Muscle layer of colon (tissue), 2 donors: Measurements from ENCODE around the gene GPR42.

Experiments
- H3K27ac ChIP-seq: one replicate; pipeline ENCODE4 v1.7.0; 2013; ENCODE audit warnings: low read depth, mild to moderate bottlenecking, low read length, moderate library complexity
- H3K27me3 ChIP-seq, 2 donors: one replicate each; pipeline ENCODE4 v1.7.0; 2013; ENCODE audit warnings: low read length in 2 of 2, mild to moderate bottlenecking in 2 of 2; ENCODE audit not compliant: insufficient read depth in 2 of 2, control insufficient read depth in 1 of 2
- H3K36me3 ChIP-seq: one replicate; pipeline ENCODE4 v1.7.0; 2013; ENCODE audit warnings: mild to moderate bottlenecking, low read length; ENCODE audit not compliant: insufficient read depth
- H3K4me1 ChIP-seq: one replicate; pipeline ENCODE4 v1.7.0; 2013; ENCODE audit warnings: mild to moderate bottlenecking, low read length; ENCODE audit not compliant: insufficient read depth
- H3K4me3 ChIP-seq, 2 donors: one replicate each; pipeline ENCODE4 v1.7.0; 2013; ENCODE audit warnings: low read length in 2 of 2, low read depth in 1 of 2, mild to moderate bottlenecking in 1 of 2, moderate library complexity in 1 of 2
- H3K9ac ChIP-seq: one replicate; pipeline ENCODE4 v1.7.0; 2013; ENCODE audit warnings: low read length
- H3K9me3 ChIP-seq: one replicate; pipeline ENCODE4 v1.7.0; 2013; ENCODE audit warnings: mild to moderate bottlenecking, low read length
- donor health status: abdominal sarcoma.
- donor health status: Adenocarcinoma of cecum.

Gene GPR42

DNA sequence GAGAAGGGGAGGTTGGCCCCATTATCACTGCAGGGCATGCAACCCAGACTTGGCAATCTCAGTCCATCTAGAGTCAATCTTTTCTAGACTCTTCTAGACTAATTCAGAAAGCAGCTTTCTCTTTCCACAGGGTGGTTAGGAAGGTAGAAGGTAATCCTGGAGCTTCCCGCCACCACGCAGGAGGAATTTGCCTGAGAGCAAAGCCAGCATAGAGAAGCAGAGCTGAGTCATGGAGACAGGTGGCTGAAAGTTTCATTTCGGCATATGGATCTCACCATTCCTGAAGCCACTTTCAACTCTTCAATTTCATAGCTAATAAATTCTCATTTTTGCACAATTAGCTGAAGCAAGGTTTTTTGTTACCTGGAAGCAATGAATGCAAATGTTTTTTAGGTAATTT, 48.2 kb downstream of the GPR42 start:
- Histone ChIP-seq H3K9me3 (no peaks in the 10 kb centered on the region), H3K4me3 (no peak overlapping the region), H3K27me3 (peaks cover 0 to 9% of the 10 kb centered on the region in 2 donors), H3K27ac (no peak overlapping the region), H3K36me3 (no peaks in the 10 kb centered on the region), H3K9ac (no peak overlapping the region), H3K4me1 (no peaks in the 10 kb centered on the region)

GRCh38 chr19:35419805-35420204, 48.9 kb downstream of the GPR42 start:
- Histone ChIP-seq H3K27me3 (peaks cover 0 to 9% of the 10 kb centered on the region in 2 donors), H3K9ac (no peak overlapping the region), H3K27ac (no peak overlapping the region), H3K9me3 (no peaks in the 10 kb centered on the region), H3K36me3 (no peaks in the 10 kb centered on the region), H3K4me3 (no peak overlapping the region), H3K4me1 (no peaks in the 10 kb centered on the region)

GRCh38 chr19:35421362-35421761, 50.5 kb downstream of the GPR42 start:
- H3K27ac ChIP-seq, result no peak overlapping the region
- H3K27me3 ChIP-seq, result peaks cover 0 to 9% of the 10 kb centered on the region in 2 donors
- no peaks in the 10 kb centered on the region for H3K4me1 ChIP-seq

More at GRCh38 chr19:35421362-35421761, 50.5 kb downstream of the GPR42 start:
- Histone ChIP-seq H3K9ac (no peak overlapping the region), H3K4me3 (no peak overlapping the region), H3K36me3 (no peaks in the 10 kb centered on the region), H3K9me3 (no peaks in the 10 kb centered on the region)
